Type B pancreatic cell (in vitro differentiated cells): ENCODE data around the gene SND1. TPM values are rescaled to one million over a fixed set of nuclear protein-coding genes. Genes with fewer than 3 reads are reported as not detected.

Experiments used
- DNase-seq: peaks from one replicate; pipeline ENCODE4 v3.0.0; 2021; ENCODE audit warnings: mixed read lengths; ENCODE audit not compliant: unreplicated experiment; ENCODE audit errors: extremely low spot score
- H3K27ac Mint-ChIP-seq: 2 replicates; pipeline ENCODE4 v1.8.0; 2021; ENCODE audit warnings: mild to moderate bottlenecking, mixed read lengths
- H3K27me3 Mint-ChIP-seq: 2 replicates; pipeline ENCODE4 v1.8.0; 2021; ENCODE audit warnings: mixed read lengths
- H3K36me3 Mint-ChIP-seq: 2 replicates; pipeline ENCODE4 v1.8.0; 2021; ENCODE audit warnings: mixed read lengths
- H3K4me1 Mint-ChIP-seq: one replicate; pipeline ENCODE4 v1.8.0; 2021; ENCODE audit warnings: mixed read lengths; ENCODE audit not compliant: unreplicated experiment
- H3K4me3 Mint-ChIP-seq: 2 replicates; pipeline ENCODE4 v1.8.0; 2021; ENCODE audit warnings: mild to moderate bottlenecking, mixed read lengths
- H3K9me3 Mint-ChIP-seq: 2 replicates; pipeline ENCODE4 v1.8.0; 2021; ENCODE audit warnings: mixed read lengths
- CTCF ChIP-seq: fragments of 200-600 bp; sonication (generic); conservative IDR thresholded peaks from 2 replicates; pipeline ENCODE4 v1.5.0; 2021; ENCODE audit warnings: antibody characterized with exemption, mild to moderate bottlenecking
- total RNA-seq: library from RNA; stranded (reverse); gene quantifications from 2 replicates; pipeline ENCODE4 v1.2.1, GENCODE V29; 2021; ENCODE audit warnings: low replicate concordance

Gene SND1
- total RNA-seq, 1 donor from 2014 or later = 199 TPM

- no peak for TF ChIP-seq CTCF
- no peak overlapping the region for H3K4me3 Mint-ChIP-seq
- H3K9me3 Mint-ChIP-seq = no peaks in the 10 kb centered on the region
- no peak for DNase-seq
- peaks cover 14% of the 10 kb centered on the region for H3K4me1 Mint-ChIP-seq
- no peak overlapping the region for H3K27ac Mint-ChIP-seq
- no peaks in the 10 kb centered on the region for H3K27me3 Mint-ChIP-seq
- H3K36me3 Mint-ChIP-seq = peaks cover 13% of the 10 kb centered on the region
Observed at GRCh38 chr7:127988751-127989150, 336.8 kb downstream of the SND1 start.

GRCh38 chr7:127993317-127993716 is 341.3 kb downstream of the SND1 start:
- H3K4me3 Mint-ChIP-seq = no peak overlapping the region
- H3K9me3 Mint-ChIP-seq = no peaks in the 10 kb centered on the region
- no peak overlapping the region for H3K27ac Mint-ChIP-seq
- H3K36me3 Mint-ChIP-seq = peaks cover 18% of the 10 kb centered on the region
- no peaks in the 10 kb centered on the region for H3K27me3 Mint-ChIP-seq
- no peak for TF ChIP-seq CTCF
- no peak for DNase-seq
- H3K4me1 Mint-ChIP-seq = peaks cover 31% of the 10 kb centered on the region

GRCh38 chr7:127993987-127994386 is 342.0 kb downstream of the SND1 start:
- no peak for DNase-seq
- Mint-ChIP-seq H3K4me1 (peaks cover 33% of the 10 kb centered on the region), H3K27ac (no peak overlapping the region)

GRCh38 chr7:127995156-127995880 is 343.3 kb downstream of the SND1 start:
- peak overlapping the region; percentile 30 for H3K4me3 Mint-ChIP-seq
- peaks cover 39% of the 10 kb centered on the region for H3K4me1 Mint-ChIP-seq
- H3K27me3 Mint-ChIP-seq = no peaks in the 10 kb centered on the region
- H3K36me3 Mint-ChIP-seq = peaks cover 23% of the 10 kb centered on the region
- no peak for TF ChIP-seq CTCF
- H3K27ac Mint-ChIP-seq = no peak overlapping the region
- DNase-seq = no peak
- H3K9me3 Mint-ChIP-seq = no peaks in the 10 kb centered on the region

More at GRCh38 chr7:127993987-127994386, 342.0 kb downstream of the SND1 start:
- Mint-ChIP-seq H3K27me3 (no peaks in the 10 kb centered on the region), H3K36me3 (peaks cover 19% of the 10 kb centered on the region), H3K4me3 (no peak overlapping the region), H3K9me3 (no peaks in the 10 kb centered on the region)
- TF ChIP-seq CTCF = no peak

- Mint-ChIP-seq H3K4me3 (peak overlapping the region; percentile 6), H3K27ac (no peak overlapping the region)
- no peak for DNase-seq
Observed at GRCh38 chr7:127995881-127996215, 343.9 kb downstream of the SND1 start.

More at GRCh38 chr7:127995881-127996215, 343.9 kb downstream of the SND1 start:
- TF ChIP-seq CTCF = no peak
- no peaks in the 10 kb centered on the region for H3K9me3 Mint-ChIP-seq
- peaks cover 23% of the 10 kb centered on the region for H3K36me3 Mint-ChIP-seq
- H3K27me3 Mint-ChIP-seq = no peaks in the 10 kb centered on the region
- H3K4me1 Mint-ChIP-seq = peaks cover 41% of the 10 kb centered on the region
